Measurements from ENCODE around the gene ZFAND3. TPM values are rescaled to one million over a fixed set of nuclear protein-coding genes. Genes with fewer than 3 reads are reported as not detected.

Gene ZFAND3
- total RNA-seq, 3 donors from 2014 or later = 34.1 to 53.0 (median 36.0) TPM

- Histone ChIP-seq H3K36me3 (no peaks in the 10 kb centered on the region), H3K9me3 (no peaks in the 10 kb centered on the region), H3K4me1 (peaks cover 0 to 2% of the 10 kb centered on the region in 2 donors), H3K27ac (no peak overlapping the region), H3K4me3 (no peak overlapping the region), H3K27me3 (no peaks in the 10 kb centered on the region)
- no peak for TF ChIP-seq CTCF (IDR thresholded peaks at IDR 0.05)
- TF ChIP-seq POLR2AphosphoS5 (IDR thresholded peaks at IDR 0.05) = no peak
- TF ChIP-seq POLR2A (IDR thresholded peaks at IDR 0.05) = no peak
- intact Hi-C loops (cut with DNase I; ENCODE audit: low total_unique reads) = no loop called here
- DNase-seq (ENCODE audit: low spot score in 2 of 2) = no peak
Observed at GRCh38 chr6:37779111-37779800, 40.3 kb upstream of the ZFAND3 start.

GRCh38 chr6:37779902-37780628 is 39.5 kb upstream of the ZFAND3 start:
- H3K27ac ChIP-seq = no peak overlapping the region
- no peaks in the 10 kb centered on the region for H3K9me3 ChIP-seq
- no peaks in the 10 kb centered on the region for H3K27me3 ChIP-seq
- no peak for TF ChIP-seq POLR2A (IDR thresholded peaks at IDR 0.05)
- TF ChIP-seq POLR2AphosphoS5 (IDR thresholded peaks at IDR 0.05) = no peak
- TF ChIP-seq CTCF (IDR thresholded peaks at IDR 0.05) = no peak
- H3K4me3 ChIP-seq = no peak overlapping the region
- intact Hi-C loops (cut with DNase I; ENCODE audit: low total_unique reads) = no loop called here
- peaks cover 0 to 2% of the 10 kb centered on the region in 2 donors for H3K4me1 ChIP-seq
- DNase-seq (ENCODE audit: low spot score in 2 of 2) = no peak
- H3K36me3 ChIP-seq = no peaks in the 10 kb centered on the region

GRCh38 chr6:37781788-37782187 is 37.7 kb upstream of the ZFAND3 start:
- H3K27me3 ChIP-seq = no peaks in the 10 kb centered on the region
- intact Hi-C loops (cut with DNase I; ENCODE audit: low total_unique reads) = no loop called here
- H3K4me1 ChIP-seq = peaks cover 0 to 2% of the 10 kb centered on the region in 2 donors
- H3K4me3 ChIP-seq = no peak overlapping the region
- no peaks in the 10 kb centered on the region for H3K9me3 ChIP-seq
- DNase-seq (ENCODE audit: low spot score in 2 of 2) = no peak
- no peaks in the 10 kb centered on the region for H3K36me3 ChIP-seq
- H3K27ac ChIP-seq = no peak overlapping the region
- TF ChIP-seq POLR2AphosphoS5 (IDR thresholded peaks at IDR 0.05) (no peak), CTCF (IDR thresholded peaks at IDR 0.05) (no peak), POLR2A (IDR thresholded peaks at IDR 0.05) (no peak)

- Histone ChIP-seq H3K36me3 (no peaks in the 10 kb centered on the region), H3K27ac (peak overlapping the region; percentile 50 to 56), H3K4me3 (peak overlapping the region; percentile 40 to 70 (median 56)), H3K27me3 (no peaks in the 10 kb centered on the region), H3K9me3 (no peaks in the 10 kb centered on the region), H3K4me1 (peaks cover 0 to 2% of the 10 kb centered on the region in 2 donors)
- intact Hi-C loops (cut with DNase I; ENCODE audit: low total_unique reads) = no loop called here
- no peak for DNase-seq (ENCODE audit: low spot score in 2 of 2)
- no peak for TF ChIP-seq POLR2AphosphoS5 (IDR thresholded peaks at IDR 0.05)
- no peak for TF ChIP-seq CTCF (IDR thresholded peaks at IDR 0.05)
- TF ChIP-seq POLR2A (IDR thresholded peaks at IDR 0.05) = no peak
Observed at GRCh38 chr6:37783025-37783855, 36.3 kb upstream of the ZFAND3 start.
